Activated CD4-positive, alpha-beta T cell treated with anti-CD3 and anti-CD28 coated beads, Interleukin-2, amount 50 U/mL, for 16 hours (primary cell): ENCODE measurements around the gene LRIT2.
A peak's percentile ranks its signal among the peaks of the same experiment; 100 is the strongest.
"Not testable (repeated sequence)": the region's sequence is repeated elsewhere in the genome, so short reads cannot be mapped to it uniquely, and the experiment has no call there.

Experiments used
- DNase-seq: peaks from one replicate; pipeline ENCODE4 v3.0.0-alpha.2; 2020

LRIT2 gene

DNA sequence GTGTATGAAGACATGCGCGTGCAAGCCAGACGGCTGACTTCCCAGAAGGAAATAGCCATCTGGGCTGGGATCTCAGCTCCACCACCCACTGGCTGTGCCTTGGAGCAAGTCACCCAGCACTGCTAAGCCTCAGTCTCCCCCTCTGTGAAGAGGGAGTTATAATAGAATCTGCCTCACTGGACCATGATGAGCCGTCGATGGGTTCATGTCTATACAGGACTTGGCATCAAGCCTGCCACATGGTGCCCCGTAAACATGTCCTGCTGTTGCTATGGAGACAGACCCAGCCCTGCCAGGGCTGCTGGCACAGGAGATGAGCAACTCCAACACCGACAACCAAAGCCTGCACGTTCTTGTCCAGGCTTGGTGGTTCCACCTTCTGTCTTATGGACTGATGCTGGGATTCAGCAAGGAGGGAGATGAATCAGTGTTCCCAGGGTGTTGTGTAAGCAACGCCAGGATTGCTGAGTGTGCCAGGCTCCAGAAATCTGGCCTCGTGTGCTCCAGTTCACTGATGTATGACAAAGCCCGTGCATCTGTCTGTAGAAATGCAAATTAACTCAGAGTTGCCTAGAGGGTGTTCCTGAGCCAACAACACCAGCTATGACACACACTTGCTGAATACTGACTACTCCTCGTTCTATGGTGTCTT lies 46.2 kb downstream of the LRIT2 start:
- no peak for DNase-seq

DNA sequence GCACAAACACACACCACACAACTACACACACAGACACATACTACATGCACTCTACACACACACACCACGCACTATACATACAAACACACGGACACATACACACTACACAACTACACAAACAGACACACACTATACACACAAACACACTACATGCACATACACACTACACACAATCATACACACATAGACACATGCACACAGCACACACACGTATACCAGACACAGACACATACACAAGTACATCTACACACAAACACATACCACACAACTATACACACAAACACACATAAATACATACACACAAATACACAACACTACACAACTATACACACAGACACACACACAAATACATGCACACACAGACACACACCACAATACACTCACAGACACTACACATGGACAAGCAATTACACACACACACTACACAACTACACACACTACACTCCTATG lies 47.2 kb downstream of the LRIT2 start:
- no peak for DNase-seq

DNA sequence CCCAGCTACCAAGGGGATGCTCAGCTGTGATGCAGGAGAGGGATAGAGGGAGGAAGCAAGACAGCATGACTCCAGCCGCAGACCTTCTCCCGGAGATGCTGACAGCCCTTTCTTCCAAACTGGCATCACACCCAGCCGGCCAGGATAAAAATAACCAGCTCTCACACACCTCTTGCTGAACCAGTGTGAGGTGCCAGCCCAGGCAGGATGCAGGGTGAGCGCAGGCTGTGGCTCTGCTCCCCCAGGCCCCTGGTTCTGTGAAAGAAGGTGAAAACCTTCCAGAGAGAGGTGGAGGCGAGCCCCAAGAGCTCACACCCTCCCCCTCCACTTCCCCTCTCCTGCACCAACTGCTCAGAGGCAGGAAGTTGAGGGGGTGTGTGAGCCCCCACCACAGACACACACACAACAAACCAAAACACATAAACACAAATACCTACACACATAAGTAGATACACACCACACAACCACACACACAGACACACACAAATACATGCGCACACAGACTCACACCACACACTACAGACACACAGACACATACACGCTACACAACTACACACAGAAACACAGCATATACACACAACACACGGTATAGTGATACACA lies 47.7 kb downstream of the LRIT2 start:
- peak; percentile 37 for DNase-seq

DNA sequence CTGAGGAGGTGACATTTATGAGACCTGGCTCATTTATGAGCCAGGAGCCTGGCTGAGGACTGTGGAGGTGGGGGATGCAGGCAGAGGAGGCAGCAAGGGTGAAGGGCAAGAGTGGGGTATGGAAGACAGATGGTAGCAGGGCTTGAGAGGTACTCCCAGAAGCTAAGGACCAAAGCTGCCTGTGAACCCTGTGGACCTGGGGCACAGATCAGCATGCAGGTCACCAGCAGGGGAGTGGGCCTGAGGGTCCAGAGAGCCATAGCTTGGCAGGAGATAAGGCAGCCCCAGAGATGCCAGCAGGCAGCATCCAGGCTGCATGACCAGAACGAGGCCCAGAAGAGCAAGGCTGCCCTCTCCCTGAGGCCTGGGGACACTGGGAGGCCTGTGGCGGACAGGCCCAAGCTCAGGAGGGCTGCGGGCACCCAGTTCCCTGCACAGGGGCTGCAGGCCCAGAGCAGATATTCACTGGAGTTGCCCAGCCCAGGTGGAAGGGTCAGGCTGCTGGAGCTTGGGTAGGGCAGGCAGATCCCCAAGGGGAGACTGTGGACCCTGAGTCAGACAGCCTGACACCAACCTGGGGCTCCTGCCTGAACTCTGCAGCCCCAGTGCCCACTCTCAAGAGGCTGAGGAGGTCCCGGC lies 48.4 kb downstream of the LRIT2 start:
- no peak for DNase-seq

DNA sequence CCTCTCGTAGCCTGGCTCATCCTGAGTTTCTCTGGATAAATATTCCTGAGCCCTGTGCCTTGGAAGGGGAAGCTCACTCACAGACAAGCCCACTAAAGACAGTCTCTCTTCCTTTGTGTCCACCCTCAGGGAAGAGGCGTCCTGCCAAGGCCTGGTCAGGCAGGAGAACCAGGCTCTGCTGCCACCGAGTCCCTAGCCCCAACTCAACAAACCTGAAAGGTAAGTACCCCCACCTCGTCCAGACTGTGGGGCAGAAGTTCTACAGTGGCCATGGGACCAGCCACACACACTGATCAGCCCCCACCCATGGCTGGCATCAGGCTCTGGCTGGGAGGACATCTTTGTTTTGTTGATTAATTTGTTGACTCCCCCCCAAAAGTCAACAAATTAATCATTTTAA lies 49.0 kb downstream of the LRIT2 start:
- no peak for DNase-seq

DNA sequence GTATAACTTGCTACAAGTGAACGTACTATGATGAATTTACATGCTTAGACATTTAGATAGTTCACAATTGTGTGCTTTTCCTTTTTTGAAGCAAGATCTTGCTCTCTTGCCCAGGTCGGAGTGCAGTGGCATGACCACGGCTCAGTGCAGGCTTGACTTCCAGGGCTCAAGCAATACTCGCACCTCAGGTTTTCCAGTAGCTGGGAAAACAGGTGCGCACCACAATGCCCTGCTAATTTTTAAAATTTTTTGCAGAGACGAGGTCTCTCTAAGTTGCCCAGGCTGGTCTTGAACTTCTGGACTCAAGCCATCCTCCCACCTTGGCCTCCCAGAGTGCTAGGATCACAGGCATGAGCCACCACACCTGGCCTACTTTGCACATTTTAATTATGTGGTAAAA lies 49.9 kb downstream of the LRIT2 start:
- DNase-seq: no peak

DNA sequence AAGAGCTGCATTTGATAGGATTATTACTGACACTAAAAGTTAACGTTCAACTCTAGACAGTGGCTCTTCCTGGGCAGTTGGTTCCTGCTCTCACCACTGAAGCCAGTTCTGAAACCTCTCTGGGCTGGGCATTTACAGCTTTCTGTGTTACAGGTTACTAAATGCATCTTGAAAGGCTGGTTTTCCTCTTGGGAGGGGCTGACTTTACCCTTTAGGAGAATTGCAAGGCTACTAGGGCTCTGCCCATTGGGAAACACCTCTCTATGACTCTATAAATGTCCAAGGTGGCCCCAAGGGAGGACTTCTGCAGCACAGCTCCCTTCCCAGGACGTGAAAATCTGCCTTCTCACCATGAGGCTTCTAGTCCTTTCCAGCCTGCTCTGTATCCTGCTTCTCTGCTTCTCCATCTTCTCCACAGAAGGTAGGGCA lies 51.8 kb downstream of the LRIT2 start, which contains the start of gene GPR15LG:
Gene GPR15LG, plus strand, starts transcription at position 301 of the 429 bp plus-strand sequence. Its CDS starts 51 bp downstream, at position 352.
- DNase-seq: no peak

DNA sequence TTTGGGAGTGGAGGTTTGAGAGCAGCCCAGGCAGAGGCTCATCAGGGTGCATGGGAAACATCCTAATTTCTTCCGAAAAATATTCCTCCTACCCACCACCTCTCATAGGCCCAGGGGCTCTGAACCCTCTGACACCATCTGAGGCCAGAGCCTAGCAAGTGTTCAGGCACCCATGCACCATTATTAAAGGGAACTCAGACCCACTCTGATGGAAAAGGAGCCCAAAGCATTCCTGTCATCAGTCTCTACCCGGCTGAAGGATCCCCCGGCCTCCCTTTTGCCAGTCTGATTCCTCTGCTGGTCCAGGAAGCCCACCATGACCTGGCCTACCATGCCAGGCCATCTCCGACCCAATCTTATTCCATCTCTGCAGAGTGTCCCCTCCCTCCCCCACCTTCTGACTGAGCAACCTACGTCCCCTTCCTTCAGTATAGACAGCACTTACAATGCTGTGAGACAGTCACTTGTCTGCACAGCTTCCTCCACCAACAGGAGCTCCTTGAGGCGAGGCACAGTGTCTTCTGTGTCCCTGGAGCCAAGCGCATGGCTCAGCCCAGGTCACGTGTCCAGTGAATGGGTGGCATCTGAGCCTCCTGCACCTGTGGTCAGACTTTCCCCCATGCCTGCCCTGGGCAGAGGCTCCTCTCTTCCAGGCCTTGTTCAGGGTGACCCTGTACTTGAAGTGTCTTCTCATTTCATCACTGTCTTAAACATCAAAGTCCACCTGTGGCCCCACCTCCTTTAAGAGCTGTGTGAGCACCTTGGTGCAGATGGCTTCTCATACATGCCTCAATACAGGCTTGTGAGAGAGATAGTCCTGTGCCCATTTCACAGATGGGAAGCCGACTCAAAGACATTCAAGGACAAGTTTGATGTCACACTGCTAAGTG lies 52.6 kb downstream of the LRIT2 start:
- no peak for DNase-seq

DNA sequence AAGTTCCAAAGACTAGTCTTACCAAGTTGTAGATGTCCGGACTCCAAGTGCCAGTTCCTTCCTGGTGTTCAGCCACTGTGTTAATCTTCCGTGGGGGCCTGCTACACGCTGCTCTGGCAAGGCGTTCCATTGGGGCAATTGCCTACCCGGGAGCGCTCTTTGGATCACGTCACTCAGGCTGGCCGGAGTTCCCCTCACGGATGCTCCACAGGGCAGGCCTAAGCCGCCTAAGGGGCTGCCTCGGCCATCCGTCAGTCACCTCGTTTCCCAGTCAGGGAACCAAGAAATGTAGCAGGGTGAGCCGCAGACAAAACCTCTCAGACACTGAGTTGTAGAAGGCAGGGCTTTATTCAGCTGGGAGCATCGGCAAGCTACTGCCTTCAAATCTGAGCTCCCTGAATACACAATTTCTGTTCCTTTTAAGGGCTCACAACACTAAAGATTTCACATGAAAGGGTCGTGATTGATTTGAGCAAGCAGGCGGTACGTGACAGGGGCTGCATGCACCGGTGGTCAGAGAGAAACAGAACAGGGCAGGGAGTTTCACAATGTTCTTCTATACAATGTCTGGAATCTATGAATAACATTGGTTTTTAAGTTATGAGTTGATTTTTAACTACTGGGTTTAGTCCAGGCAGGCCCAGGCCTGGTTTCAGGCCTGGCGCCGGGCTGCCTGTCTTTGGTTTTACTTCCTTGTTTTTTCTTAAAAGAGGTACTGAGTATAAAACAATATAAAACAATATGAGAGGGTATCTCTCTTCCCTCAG lies 53.5 kb downstream of the LRIT2 start:
- DNase-seq: not testable (repeated sequence)

DNA sequence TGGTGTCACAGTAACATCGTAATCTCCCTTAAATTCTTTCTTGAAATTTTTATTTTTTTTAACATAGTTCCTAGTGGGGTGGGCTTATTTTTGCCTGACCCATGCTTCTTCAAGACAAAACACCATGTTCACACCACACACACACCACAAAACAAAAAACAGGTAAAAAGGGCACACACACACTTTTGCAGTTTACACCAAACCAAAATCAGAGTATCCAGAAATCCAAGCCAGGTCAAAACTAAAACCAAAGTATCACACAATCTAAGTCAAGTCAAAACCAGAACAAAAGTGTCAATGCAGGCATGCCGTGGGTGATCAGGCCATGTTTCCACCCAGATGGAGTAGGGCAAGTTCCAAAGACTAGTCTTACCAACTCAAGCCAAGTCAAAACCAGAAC lies 54.1 kb downstream of the LRIT2 start:
- not testable (repeated sequence) for DNase-seq
